Spleen (tissue), 11 donors: ENCODE results near the gene MAB21L1. TPM values are rescaled to one million over a fixed set of nuclear protein-coding genes. Genes with fewer than 3 reads are reported as not detected.

Experiments used
- DNase-seq: peaks from one replicate; pipeline ENCODE4 v3.0.0-alpha.2; 2020
- H3K27ac ChIP-seq, 8 donors: fragments of 200-600 bp; sonication (generic) in 7 of 8; 1 replicate in 4 of 8; 2 replicates in 4 of 8; pipeline versions ENCODE4 v1.5.0 to v1.8.0; 2016 to 2021; ENCODE audit warnings: inconsistent platforms in 4 of 8, mild to moderate bottlenecking in 4 of 8, moderate library complexity in 1 of 8
- H3K27me3 ChIP-seq, 7 donors: fragments of 200-600 bp; sonication (generic) in 6 of 7; replicated peaks in 1 of 7; 1 replicate in 4 of 7; 2 replicates in 3 of 7; pipeline versions ENCODE4 v1.5.0 to v1.8.0; 2016 to 2021; ENCODE audit warnings: inconsistent platforms in 3 of 7, mild to moderate bottlenecking in 1 of 7
- H3K36me3 ChIP-seq, 6 donors: fragments of 200-600 bp; sonication (generic) in 5 of 6; 1 replicate in 4 of 6; 2 replicates in 2 of 6; pipeline versions ENCODE4 v1.5.0 to v1.8.0; 2016 to 2021; ENCODE audit warnings: inconsistent platforms in 2 of 6
- H3K4me1 ChIP-seq, 6 donors: fragments of 200-600 bp; sonication (generic) in 5 of 6; 1 replicate in 3 of 6; 2 replicates in 3 of 6; pipeline versions ENCODE4 v1.5.0 to v1.8.0; 2016 to 2021; ENCODE audit warnings: inconsistent platforms in 3 of 6
- H3K4me3 ChIP-seq, 8 donors: fragments of 200-600 bp; sonication (generic) in 7 of 8; 1 replicate in 4 of 8; 2 replicates in 4 of 8; pipeline versions ENCODE4 v1.5.0 to v1.8.0; 2016 to 2021; ENCODE audit warnings: inconsistent platforms in 4 of 8, mild to moderate bottlenecking in 4 of 8, moderate library complexity in 2 of 8
- H3K9me3 ChIP-seq, 8 donors: fragments of 200-600 bp; sonication (generic) in 7 of 8; 1 replicate in 4 of 8; 2 replicates in 4 of 8; pipeline versions ENCODE4 v1.5.0 to v1.8.0; 2016 to 2021; ENCODE audit warnings: inconsistent platforms in 4 of 8
- CTCF ChIP-seq, 11 experiments: fragments of 200-600 bp in 7 of 11; fragments of 450-650 bp in 4 of 11; sonication (generic) in 4 of 11; IDR thresholded peaks in 8 of 11; conservative IDR thresholded peaks in 3 of 11; 1 replicate in 7 of 11; 2 replicates in 4 of 11; pipeline versions ENCODE4 v1.4.0 to v1.8.0; 2016 to 2021; ENCODE audit warnings: antibody characterized with exemption in 11 of 11, inconsistent platforms in 4 of 11, mild to moderate bottlenecking in 1 of 11
- POLR2A ChIP-seq, 3 donors: fragments of 450-650 bp; IDR thresholded peaks; one replicate each; pipeline ENCODE4 v1.5.1; 2017; ENCODE audit warnings: antibody characterized with exemption in 3 of 3, mild to moderate bottlenecking in 1 of 3
- POLR2AphosphoS5 ChIP-seq, 3 donors: sonication (generic); formaldehyde crosslinking; IDR thresholded peaks; one replicate each; pipeline ENCODE4 v1.5.1; 2017; ENCODE audit warnings: antibody characterized with exemption in 3 of 3
- WGBS, 5 donors: extraction: QIAGEN DNeasy Blood & Tissue Kit in 3 of 5; methylation state at CpG; one replicate each; pipeline versions ENCODE4 v1.1.5 to v1.1.7; 2013 to 2018; 5-methylcytosine and 5-hydroxymethylcytosine counted together
- intact Hi-C: fragments of 100-400 bp; cut with DNase I; formaldehyde crosslinking; loops from one replicate; pipeline ENCODE4 v1.15.0; 2023; ENCODE audit warnings: low total_unique reads
- polyA plus RNA-seq, 3 donors: library from polyadenylated mRNA; stranded (reverse); fragments of 200-250 nt; gene quantifications; one replicate each; pipeline ENCODE4 v1.2.1, GENCODE V29; 2013
- total RNA-seq, 7 donors: library from RNA; depleted of rRNA in 3 of 7; stranded (reverse); fragments of >200 nt in 3 of 7; fragmentation: NEBNext Ultra II Directional in 4 of 7; extraction: Animal tissue kit (Norgen Biotek cat#: 25700) in 4 of 7; gene quantifications; one replicate each; pipeline versions ENCODE4 v1.1.0 to v1.2.1, GENCODE V29; 2016 to 2021
- donor health status: healthy with polysubstance abuse.
- donor health status: DM: no; HTN: no; CAD: no; lungs with moderate emphysema.
- donor health status: DM: no; HTN: no; CAD: no.
- donor health status: Bipolar disorder and iron deficiency.
- donor health status: healthy.
- donor health status: DM: no; HTN: no; CAD: no.
- donor health status: DM: yes; HTN: yes; CAD: no.

Gene MAB21L1
- total and polyA plus RNA-seq, 10 donors: 0.03 to 1.5 (median 0.50) TPM

- Histone ChIP-seq H3K27me3 (peaks cover 0 to 100% (median 55%) of the 10 kb centered on the region in 7 donors), H3K27ac (no peak overlapping the region)
- 60 to 74% (median 68%) methylated on average over 2 of the region's 2 CpGs for WGBS, 5 donors
Measured at GRCh38 chr13:35473802-35474201, 2.7 kb downstream of the MAB21L1 start.

GRCh38 chr13:35473206-35473775 is 3.2 kb downstream of the MAB21L1 start:
- DNase-seq: no peak
- intact Hi-C loops: no loop called here

More at GRCh38 chr13:35473802-35474201, 2.7 kb downstream of the MAB21L1 start:
- no peak for TF ChIP-seq POLR2AphosphoS5 (IDR thresholded peaks at IDR 0.05)
- no peak for TF ChIP-seq CTCF (IDR thresholded peaks at IDR 0.05 in 8 of 11, conservative IDR thresholded peaks at IDR 0.05 in 3 of 11)
- TF ChIP-seq POLR2A (IDR thresholded peaks at IDR 0.05): no peak
- peaks cover 0 to 53% (median 23%) of the 10 kb centered on the region in 6 donors for H3K4me1 ChIP-seq
- H3K9me3 ChIP-seq: peaks cover 0 to 33% (median 0%) of the 10 kb centered on the region in 8 donors
- peak overlapping the region in 1 of 8 donors; percentile 49 for H3K4me3 ChIP-seq
- no peak for DNase-seq
- no peaks in the 10 kb centered on the region for H3K36me3 ChIP-seq
- intact Hi-C loops: no loop called here

GRCh38 chr13:35472323-35472881 is 4.1 kb downstream of the MAB21L1 start:
- DNase-seq: no peak
- 35 to 64% (median 46%) methylated on average over 7 of the region's 7 CpGs for WGBS, 5 donors

More at GRCh38 chr13:35473206-35473775, 3.2 kb downstream of the MAB21L1 start:
- Histone ChIP-seq H3K27me3 (peaks cover 0 to 100% (median 50%) of the 10 kb centered on the region in 7 donors), H3K36me3 (no peaks in the 10 kb centered on the region), H3K27ac (no peak overlapping the region), H3K9me3 (peaks cover 0 to 29% (median 0%) of the 10 kb centered on the region in 8 donors), H3K4me3 (no peak overlapping the region), H3K4me1 (peaks cover 0 to 50% (median 21%) of the 10 kb centered on the region in 6 donors)
- TF ChIP-seq POLR2A (IDR thresholded peaks at IDR 0.05) (no peak), POLR2AphosphoS5 (IDR thresholded peaks at IDR 0.05) (no peak), CTCF (IDR thresholded peaks at IDR 0.05 in 8 of 11, conservative IDR thresholded peaks at IDR 0.05 in 3 of 11) (no peak)

More at GRCh38 chr13:35472323-35472881, 4.1 kb downstream of the MAB21L1 start:
- Histone ChIP-seq H3K4me3 (no peak overlapping the region), H3K27ac (no peak overlapping the region), H3K36me3 (no peaks in the 10 kb centered on the region), H3K9me3 (peaks cover 0 to 24% (median 0%) of the 10 kb centered on the region in 8 donors), H3K4me1 (peaks cover 0 to 47% (median 18%) of the 10 kb centered on the region in 6 donors), H3K27me3 (peaks cover 0 to 96% (median 41%) of the 10 kb centered on the region in 7 donors)
- intact Hi-C loops: no loop called here
- TF ChIP-seq CTCF (IDR thresholded peaks at IDR 0.05 in 8 of 11, conservative IDR thresholded peaks at IDR 0.05 in 3 of 11): no peak
- no peak for TF ChIP-seq POLR2A (IDR thresholded peaks at IDR 0.05)
- no peak for TF ChIP-seq POLR2AphosphoS5 (IDR thresholded peaks at IDR 0.05)
